ENCODE data around the gene MYRIP. TPM values are rescaled to one million over a fixed set of nuclear protein-coding genes. Genes with fewer than 3 reads are reported as not detected.
"Not testable (repeated sequence)": the region's sequence is repeated elsewhere in the genome, so short reads cannot be mapped to it uniquely, and the experiment has no call there.

MYRIP gene
- polyA plus RNA-seq (ENCODE audit: low read depth in 6 of 6): not detected

DNA sequence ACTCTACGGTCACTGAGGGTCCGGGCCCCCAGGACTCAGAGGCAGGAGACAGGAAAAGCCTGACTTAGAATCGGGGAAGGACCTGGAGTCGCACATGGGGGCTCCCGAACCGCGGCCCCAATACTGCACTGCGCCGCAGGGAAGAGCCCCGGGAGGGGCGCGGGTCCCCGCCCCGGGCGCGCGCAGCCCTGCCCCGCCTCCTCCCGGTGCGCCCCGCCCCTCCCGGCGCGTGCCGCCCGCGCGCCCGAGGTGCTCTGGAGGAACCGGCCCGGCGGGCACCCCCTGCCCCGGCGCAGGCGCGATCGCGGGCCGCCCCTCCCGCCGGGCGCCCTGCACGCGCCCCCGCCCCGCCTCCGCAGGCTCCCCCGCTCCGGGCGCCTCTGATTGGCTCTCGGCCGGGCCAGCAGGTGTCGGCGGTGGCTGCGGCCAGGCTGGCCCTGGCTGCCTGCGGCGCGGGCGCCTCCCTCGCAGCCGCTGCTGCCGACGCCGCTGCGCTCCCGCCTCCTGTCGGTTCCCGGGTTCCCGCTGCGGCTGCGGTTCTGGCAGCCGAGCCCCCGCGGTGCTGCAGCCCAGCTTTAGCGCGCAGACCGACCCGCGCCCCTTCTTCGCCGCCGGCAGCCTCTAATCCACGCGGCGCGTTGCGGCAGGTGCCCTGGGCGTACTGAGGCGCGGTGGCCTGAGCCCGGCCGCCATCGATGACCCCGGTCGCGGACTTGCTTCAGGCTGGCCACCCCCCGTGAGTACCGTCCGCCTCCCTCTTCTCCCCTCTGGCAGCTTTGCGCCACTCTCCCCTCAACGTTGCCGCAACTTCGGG, at the start of gene MYRIP:
MYRIP (plus strand) TSS at position 429 of the 814 bp plus-strand sequence. CDS start 91,208 bp downstream, outside the sequence.
- Mint-ChIP-seq H3K27ac (peak within 1 kb of the TSS in 1 of 6 donors; percentile 44), H3K36me3 (peaks cover 0 to 20% of the 10 kb centered on the region in 2 donors), H3K27me3 (peaks cover 55 to 81% (median 79%) of the 10 kb centered on the region in 3 donors), H3K4me3 (peak within 1 kb of the TSS; percentile 66 to 90 (median 81)), H3K9me3 (peaks cover 0 to 16% (median 2%) of the 10 kb centered on the region in 7 donors), H3K4me1 (peaks cover 19 to 27% (median 23%) of the 10 kb centered on the region in 3 donors)
- ATAC-seq (ENCODE audit: low read depth in 2 of 2) (peak; percentile 27 to 37), DNase-seq (no peak)

- Mint-ChIP-seq H3K27me3 (no peaks in the 10 kb centered on the region), H3K27ac (no peak overlapping the region), H3K4me1 (no peaks in the 10 kb centered on the region), H3K36me3 (no peaks in the 10 kb centered on the region), H3K9me3 (peaks cover 0 to 7% (median 0%) of the 10 kb centered on the region in 7 donors), H3K4me3 (no peak overlapping the region)
- no peak for DNase-seq
- no peak for ATAC-seq (ENCODE audit: low read depth in 2 of 2)
Observed at GRCh38 chr3:39760325-39760724, 49.1 kb upstream of the MYRIP start.

GRCh38 chr3:39762537-39763070, 46.8 kb upstream of the MYRIP start:
- Mint-ChIP-seq H3K9me3 (peaks cover 3 to 16% (median 7%) of the 10 kb centered on the region in 7 donors), H3K27me3 (no peaks in the 10 kb centered on the region), H3K36me3 (no peaks in the 10 kb centered on the region), H3K27ac (no peak overlapping the region), H3K4me1 (no peaks in the 10 kb centered on the region), H3K4me3 (no peak overlapping the region)
- no peak for ATAC-seq (ENCODE audit: low read depth in 2 of 2)
- no peak for DNase-seq

GRCh38 chr3:39763390-39763789, 46.0 kb upstream of the MYRIP start:
- ATAC-seq (ENCODE audit: low read depth in 2 of 2): no peak
- Mint-ChIP-seq H3K27ac (no peak overlapping the region), H3K36me3 (no peaks in the 10 kb centered on the region), H3K9me3 (peaks cover 4 to 18% (median 8%) of the 10 kb centered on the region in 7 donors), H3K4me1 (no peaks in the 10 kb centered on the region), H3K4me3 (no peak overlapping the region), H3K27me3 (no peaks in the 10 kb centered on the region)
- no peak for DNase-seq

- H3K27me3 Mint-ChIP-seq: peaks cover 0 to 9% (median 0%) of the 10 kb centered on the region in 3 donors
- peaks cover 4 to 17% (median 10%) of the 10 kb centered on the region in 7 donors for H3K9me3 Mint-ChIP-seq
- H3K36me3 Mint-ChIP-seq: no peaks in the 10 kb centered on the region
- H3K4me3 Mint-ChIP-seq: no peak overlapping the region
- H3K27ac Mint-ChIP-seq: no peak overlapping the region
- no peaks in the 10 kb centered on the region for H3K4me1 Mint-ChIP-seq
- ATAC-seq (ENCODE audit: low read depth in 2 of 2): no peak
- DNase-seq: no peak
Observed at GRCh38 chr3:39765575-39765974, 43.8 kb upstream of the MYRIP start.

DNA sequence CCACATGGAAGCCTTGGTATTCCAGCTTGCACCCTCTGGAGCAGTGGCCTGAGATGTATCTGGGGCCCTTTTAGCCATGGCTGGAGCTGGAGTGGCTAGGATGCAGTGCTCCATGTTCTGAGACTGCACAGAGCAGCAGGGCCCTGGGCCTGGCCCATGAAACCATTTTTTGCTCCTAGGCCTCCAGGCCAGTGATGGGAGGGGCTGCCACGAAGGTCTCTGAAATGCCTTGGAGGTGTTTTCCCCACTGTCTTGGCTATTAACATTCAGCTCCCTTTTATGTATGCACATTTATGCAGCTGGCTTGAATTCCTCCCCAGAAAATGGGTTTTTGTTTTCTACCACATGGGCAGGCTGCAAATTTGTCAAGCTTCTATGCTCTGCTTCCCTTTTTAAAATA, 43.0 kb upstream of the MYRIP start:
- H3K4me1 Mint-ChIP-seq: no peaks in the 10 kb centered on the region
- no peaks in the 10 kb centered on the region for H3K36me3 Mint-ChIP-seq
- H3K27ac Mint-ChIP-seq: no peak overlapping the region
- no peak overlapping the region for H3K4me3 Mint-ChIP-seq
- peaks cover 4 to 17% (median 10%) of the 10 kb centered on the region in 7 donors for H3K9me3 Mint-ChIP-seq
- no peak for ATAC-seq (ENCODE audit: low read depth in 2 of 2)
- no peak for DNase-seq
- H3K27me3 Mint-ChIP-seq: peaks cover 0 to 9% (median 0%) of the 10 kb centered on the region in 3 donors

DNA sequence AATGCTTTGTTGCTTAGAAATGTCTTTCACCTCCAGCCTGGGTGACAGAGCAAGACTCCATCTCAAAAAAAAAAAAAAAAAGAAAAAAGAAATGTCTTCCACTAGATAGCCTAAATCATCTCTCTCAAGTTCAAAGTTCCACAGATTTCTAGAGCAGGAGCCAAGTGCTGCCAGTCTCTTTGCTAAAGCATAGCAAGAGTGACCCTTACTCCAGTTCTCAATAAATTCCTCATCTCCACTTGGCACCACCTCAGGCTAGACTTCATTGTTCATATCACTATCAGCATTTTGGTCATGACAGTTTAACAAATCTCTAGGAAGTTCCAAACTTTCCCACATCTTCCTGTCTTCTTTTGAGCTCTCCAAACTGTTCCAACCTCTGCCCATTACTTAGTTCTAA, 42.5 kb upstream of the MYRIP start:
- not testable (repeated sequence) for H3K4me1 Mint-ChIP-seq; H3K36me3 Mint-ChIP-seq; H3K27me3 Mint-ChIP-seq; H3K27ac Mint-ChIP-seq; ATAC-seq (ENCODE audit: low read depth in 2 of 2); H3K4me3 Mint-ChIP-seq; DNase-seq
- H3K9me3 Mint-ChIP-seq: peaks cover 4 to 17% (median 10%) of the 10 kb centered on the region in 7 donors

DNA sequence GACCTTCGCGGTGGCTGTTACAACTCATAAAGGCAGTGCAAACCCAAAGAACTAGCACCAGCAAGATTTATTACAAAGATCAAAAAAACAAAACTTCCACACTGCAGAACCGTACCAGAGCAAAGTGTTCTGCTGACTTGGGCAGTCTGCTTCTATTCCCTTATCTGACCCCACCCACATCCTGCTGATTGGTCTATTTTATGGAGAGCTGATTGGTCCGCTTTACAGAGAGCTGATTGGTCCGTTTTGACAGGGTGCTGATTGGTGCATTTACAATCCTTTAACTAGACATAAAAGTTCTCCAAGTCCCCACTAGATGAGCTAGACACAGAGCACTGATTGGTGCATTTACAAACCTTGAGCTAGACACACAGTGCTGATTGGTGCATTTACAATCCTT, 31.2 kb upstream of the MYRIP start:
- peaks cover 0 to 17% (median 6%) of the 10 kb centered on the region in 3 donors for H3K27me3 Mint-ChIP-seq
- DNase-seq; H3K27ac Mint-ChIP-seq; H3K4me3 Mint-ChIP-seq; H3K36me3 Mint-ChIP-seq; H3K4me1 Mint-ChIP-seq; ATAC-seq (ENCODE audit: low read depth in 2 of 2): not testable (repeated sequence)
- H3K9me3 Mint-ChIP-seq: peaks cover 0 to 13% (median 5%) of the 10 kb centered on the region in 7 donors

GRCh38 chr3:39779511-39780230, 29.7 kb upstream of the MYRIP start:
- no peak for ATAC-seq (ENCODE audit: low read depth in 2 of 2)
- Mint-ChIP-seq H3K4me3 (no peak overlapping the region), H3K36me3 (peaks cover 0 to 6% of the 10 kb centered on the region in 2 donors), H3K27ac (no peak overlapping the region), H3K9me3 (peaks cover 0 to 13% (median 5%) of the 10 kb centered on the region in 7 donors), H3K4me1 (no peaks in the 10 kb centered on the region), H3K27me3 (peaks cover 0 to 19% (median 6%) of the 10 kb centered on the region in 3 donors)
- no peak for DNase-seq

- Mint-ChIP-seq H3K4me3 (no peak overlapping the region), H3K9me3 (peaks cover 0 to 13% (median 5%) of the 10 kb centered on the region in 7 donors), H3K27me3 (peaks cover 0 to 19% (median 6%) of the 10 kb centered on the region in 3 donors), H3K27ac (no peak overlapping the region), H3K36me3 (peaks cover 0 to 6% of the 10 kb centered on the region in 2 donors), H3K4me1 (no peaks in the 10 kb centered on the region)
- DNase-seq: no peak
- no peak for ATAC-seq (ENCODE audit: low read depth in 2 of 2)
Observed at GRCh38 chr3:39780352-39780751, 29.1 kb upstream of the MYRIP start.

- no peak for ATAC-seq (ENCODE audit: low read depth in 2 of 2)
- Mint-ChIP-seq H3K27me3 (peaks cover 0 to 19% (median 6%) of the 10 kb centered on the region in 3 donors), H3K4me3 (no peak overlapping the region), H3K36me3 (peaks cover 0 to 6% of the 10 kb centered on the region in 2 donors), H3K4me1 (no peaks in the 10 kb centered on the region), H3K27ac (no peak overlapping the region), H3K9me3 (peaks cover 0 to 13% (median 5%) of the 10 kb centered on the region in 7 donors)
- DNase-seq: no peak
Observed at GRCh38 chr3:39781025-39781424, 28.4 kb upstream of the MYRIP start.

GRCh38 chr3:39781632-39782031, 27.8 kb upstream of the MYRIP start:
- Mint-ChIP-seq H3K9me3 (peaks cover 0 to 13% (median 5%) of the 10 kb centered on the region in 7 donors), H3K4me1 (no peaks in the 10 kb centered on the region), H3K27me3 (peaks cover 0 to 19% (median 6%) of the 10 kb centered on the region in 3 donors), H3K36me3 (peaks cover 0 to 6% of the 10 kb centered on the region in 2 donors), H3K27ac (no peak overlapping the region), H3K4me3 (no peak overlapping the region)
- DNase-seq (no peak), ATAC-seq (ENCODE audit: low read depth in 2 of 2) (no peak)

- H3K27ac Mint-ChIP-seq: no peak overlapping the region
- H3K4me3 Mint-ChIP-seq: no peak overlapping the region
- no peaks in the 10 kb centered on the region for H3K36me3 Mint-ChIP-seq
- no peaks in the 10 kb centered on the region for H3K4me1 Mint-ChIP-seq
- peaks cover 0 to 19% (median 6%) of the 10 kb centered on the region in 3 donors for H3K27me3 Mint-ChIP-seq
- no peak for DNase-seq
- no peak for ATAC-seq (ENCODE audit: low read depth in 2 of 2)
- H3K9me3 Mint-ChIP-seq: peaks cover 0 to 4% (median under 1%) of the 10 kb centered on the region in 7 donors
Observed at GRCh38 chr3:39783680-39784079, 25.7 kb upstream of the MYRIP start.

All from naive B cell (primary cell).